Smooth muscle cell (in vitro differentiated cells): Measurements from ENCODE around the gene MOK. TPM values are rescaled to one million over a fixed set of nuclear protein-coding genes. Genes with fewer than 3 reads are reported as not detected.

Source experiments
- DNase-seq: peaks from one replicate; lab custom pipeline; 2025; ENCODE audit not compliant: unreplicated experiment; lab: John Stamatoyannopoulos, UW
- H2AFZ ChIP-seq: fragments of 200-600 bp; sonication (generic); 2 replicates; pipeline ENCODE4 v1.6.0; 2016; ENCODE audit warnings: antibody characterized with exemption, low read depth, mild to moderate bottlenecking
- H3F3A ChIP-seq: fragments of 200-600 bp; sonication (generic); 2 replicates; pipeline ENCODE4 v1.6.0; 2017; ENCODE audit warnings: antibody characterized with exemption, low read depth
- H3K27ac ChIP-seq: fragments of 200-600 bp; sonication (generic); 2 replicates; pipeline ENCODE4 v1.5.1; 2016; ENCODE audit warnings: low read depth, mild to moderate bottlenecking
- H3K27me3 ChIP-seq: fragments of 200-600 bp; sonication (generic); 2 replicates; pipeline ENCODE4 v1.6.1; 2016; ENCODE audit warnings: low read depth, mild to moderate bottlenecking
- H3K36me3 ChIP-seq: fragments of 200-600 bp; sonication (generic); 2 replicates; pipeline ENCODE4 v1.5.1; 2016; ENCODE audit warnings: low read depth
- H3K4me1 ChIP-seq: fragments of 200-600 bp; sonication (generic); 2 replicates; pipeline ENCODE4 v1.5.1; 2016; ENCODE audit warnings: low read depth
- H3K4me2 ChIP-seq: fragments of 200-600 bp; sonication (generic); 2 replicates; pipeline ENCODE4 v1.6.0; 2016; ENCODE audit warnings: mild to moderate bottlenecking
- H3K4me3 ChIP-seq: fragments of 200-600 bp; sonication (generic); 2 replicates; pipeline ENCODE4 v1.5.1; 2016; ENCODE audit warnings: mild to moderate bottlenecking
- H3K79me2 ChIP-seq: fragments of 200-600 bp; sonication (generic); 2 replicates; pipeline ENCODE4 v1.6.0; 2016; ENCODE audit warnings: low read depth, mild to moderate bottlenecking
- H3K9ac ChIP-seq: fragments of 200-600 bp; sonication (generic); 2 replicates; pipeline ENCODE4 v1.6.0; 2016; ENCODE audit warnings: low read depth
- H3K9me3 ChIP-seq: fragments of 200-600 bp; sonication (generic); replicated peaks from 2 replicates; pipeline ENCODE4 v1.5.1; 2016; ENCODE audit warnings: low read depth
- H4K20me1 ChIP-seq: fragments of 200-600 bp; sonication (generic); 2 replicates; pipeline ENCODE4 v1.6.0; 2016; ENCODE audit warnings: low read depth
- CTCF ChIP-seq: fragments of 200-600 bp; sonication (generic); IDR thresholded peaks from 2 replicates; pipeline ENCODE4 v1.5.1; 2017; ENCODE audit warnings: borderline replicate concordance, mild to moderate bottlenecking, antibody characterized with exemption; ENCODE audit not compliant: insufficient read depth, poor library complexity, severe bottlenecking
- WGBS: methylation state at CpG from one replicate; pipeline ENCODE4 v1.1.7; 2016; ENCODE audit warnings: low lambda C conversion rate; 5-methylcytosine and 5-hydroxymethylcytosine counted together
- polyA plus RNA-seq: library from polyadenylated mRNA; unstranded; fragments of >200 nt; fragmentation: Nextera tagmentation; extraction: Ambion mirVana; gene quantifications from 2 replicates; pipeline ENCODE4 v1.2.1, GENCODE V29; 2016
- total RNA-seq: library from RNA; depleted of rRNA; stranded (reverse); fragments of >200 nt; gene quantifications from 2 replicates; pipeline ENCODE4 v1.2.3, GENCODE V29; 2014

MOK gene
- total and polyA plus RNA-seq, 2 experiments from 2014 or later: 4.7 to 6.4 TPM

- H3K79me2 ChIP-seq: no peaks in the 10 kb centered on the region
- H3K27ac ChIP-seq: no peak overlapping the region
- no peaks in the 10 kb centered on the region for H3K27me3 ChIP-seq
- H4K20me1 ChIP-seq: peaks cover 92% of the 10 kb centered on the region
- H3K4me1 ChIP-seq: no peaks in the 10 kb centered on the region
- no peak overlapping the region for H2AFZ ChIP-seq
- no peaks in the 10 kb centered on the region for H3F3A ChIP-seq
- DNase-seq: no peak
- H3K9me3 ChIP-seq: no peaks in the 10 kb centered on the region
- no peak overlapping the region for H3K4me3 ChIP-seq
- TF ChIP-seq CTCF: no peak
- H3K36me3 ChIP-seq: no peaks in the 10 kb centered on the region
- H3K9ac ChIP-seq: no peak overlapping the region
- 99% methylated on average over 8 of the region's 8 CpGs for WGBS
- H3K4me2 ChIP-seq: no peak overlapping the region
Observed at GRCh38 chr14:102212356-102212755, 92.6 kb downstream of the MOK start.

GRCh38 chr14:102211240-102211639, 93.7 kb downstream of the MOK start:
- Histone ChIP-seq H3K4me3 (no peak overlapping the region), H3F3A (no peaks in the 10 kb centered on the region), H3K9ac (no peak overlapping the region), H2AFZ (no peak overlapping the region), H3K4me2 (no peak overlapping the region), H3K27ac (no peak overlapping the region), H3K9me3 (no peaks in the 10 kb centered on the region), H3K27me3 (no peaks in the 10 kb centered on the region), H3K79me2 (no peaks in the 10 kb centered on the region), H4K20me1 (peaks cover 91% of the 10 kb centered on the region), H3K4me1 (no peaks in the 10 kb centered on the region), H3K36me3 (no peaks in the 10 kb centered on the region)
- DNase-seq: no peak
- no peak for TF ChIP-seq CTCF
- 96% methylated on average over 12 of the region's 12 CpGs for WGBS

GRCh38 chr14:102210421-102211042, 94.4 kb downstream of the MOK start:
- H3K79me2 ChIP-seq: no peaks in the 10 kb centered on the region
- no peak overlapping the region for H3K9ac ChIP-seq
- peaks cover 90% of the 10 kb centered on the region for H4K20me1 ChIP-seq
- no peaks in the 10 kb centered on the region for H3K36me3 ChIP-seq
- no peaks in the 10 kb centered on the region for H3F3A ChIP-seq
- DNase-seq: no peak
- TF ChIP-seq CTCF: no peak
- H3K9me3 ChIP-seq: no peaks in the 10 kb centered on the region
- H3K4me1 ChIP-seq: no peaks in the 10 kb centered on the region
- H3K4me3 ChIP-seq: no peak overlapping the region
- no peak overlapping the region for H3K4me2 ChIP-seq
- H2AFZ ChIP-seq: no peak overlapping the region
- no peak overlapping the region for H3K27ac ChIP-seq
- 96% methylated on average over 12 of the region's 25 CpGs for WGBS
- no peaks in the 10 kb centered on the region for H3K27me3 ChIP-seq
